ENCODE data around the gene ARL10.

DNA sequence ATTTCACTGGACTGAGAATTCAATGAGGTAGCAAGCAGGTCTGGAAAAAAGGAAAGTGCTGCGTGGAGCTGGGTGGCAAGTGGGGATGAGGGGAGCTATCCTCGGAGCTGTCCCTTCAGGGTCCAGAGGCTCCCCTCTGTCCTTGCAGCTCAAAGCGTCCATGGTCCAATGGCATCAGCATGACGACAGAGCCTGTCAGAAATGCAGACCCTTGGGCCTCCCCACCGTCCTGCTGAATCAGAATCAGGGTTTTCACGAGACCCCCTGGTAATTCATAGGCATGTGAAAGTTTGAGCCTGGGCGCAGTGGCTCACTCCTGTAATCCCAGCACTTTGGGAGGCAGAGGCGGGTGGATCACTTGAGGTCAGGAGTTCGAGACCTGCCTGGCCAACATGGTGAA lies 28.8 kb downstream of the ARL10 start:
- TF ChIP-seq, protein P1, sequence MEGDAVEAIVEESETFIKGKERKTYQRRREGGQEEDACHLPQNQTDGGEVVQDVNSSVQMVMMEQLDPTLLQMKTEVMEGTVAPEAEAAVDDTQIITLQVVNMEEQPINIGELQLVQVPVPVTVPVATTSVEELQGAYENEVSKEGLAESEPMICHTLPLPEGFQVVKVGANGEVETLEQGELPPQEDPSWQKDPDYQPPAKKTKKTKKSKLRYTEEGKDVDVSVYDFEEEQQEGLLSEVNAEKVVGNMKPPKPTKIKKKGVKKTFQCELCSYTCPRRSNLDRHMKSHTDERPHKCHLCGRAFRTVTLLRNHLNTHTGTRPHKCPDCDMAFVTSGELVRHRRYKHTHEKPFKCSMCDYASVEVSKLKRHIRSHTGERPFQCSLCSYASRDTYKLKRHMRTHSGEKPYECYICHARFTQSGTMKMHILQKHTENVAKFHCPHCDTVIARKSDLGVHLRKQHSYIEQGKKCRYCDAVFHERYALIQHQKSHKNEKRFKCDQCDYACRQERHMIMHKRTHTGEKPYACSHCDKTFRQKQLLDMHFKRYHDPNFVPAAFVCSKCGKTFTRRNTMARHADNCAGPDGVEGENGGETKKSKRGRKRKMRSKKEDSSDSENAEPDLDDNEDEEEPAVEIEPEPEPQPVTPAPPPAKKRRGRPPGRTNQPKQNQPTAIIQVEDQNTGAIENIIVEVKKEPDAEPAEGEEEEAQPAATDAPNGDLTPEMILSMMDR (IDR thresholded peaks at IDR 0.05 in 4 of 5, conservative IDR thresholded peaks at IDR 0.05 in 1 of 5): no peak
- TF ChIP-seq POLR2A (IDR thresholded peaks at IDR 0.05): no peak

Measured in gastrocnemius medialis (tissue), 4 donors.